Mammary epithelial cell (primary cell): Measurements from ENCODE around the gene PPFIBP1.

ENCODE experiments used
- CTCF ChIP-seq, 2 donors: IDR thresholded peaks in 1 of 2; conservative IDR thresholded peaks in 1 of 2; 2 replicates each; pipeline ENCODE4 v1.5.1; 2011 to 2012; ENCODE audit warnings: inconsistent platforms in 2 of 2, low read length in 2 of 2, mild to moderate bottlenecking in 2 of 2, control low read depth in 1 of 2, low read depth in 1 of 2; ENCODE audit not compliant: insufficient read depth in 1 of 2; ENCODE audit errors: extremely low read depth in 1 of 2
- EZH2 ChIP-seq: IDR thresholded peaks from 2 replicates; pipeline ENCODE4 v1.6.1; 2012; ENCODE audit warnings: low read length, inconsistent platforms, borderline replicate concordance

GRCh38 chr12:27620121-27620520 is 96.1 kb downstream of the PPFIBP1 start:
- TF ChIP-seq CTCF (conservative IDR thresholded peaks at IDR 0.05 in 1 of 2, IDR thresholded peaks at IDR 0.05 in 1 of 2; ENCODE audit: extremely low read depth in 1 of 2, insufficient read depth in 1 of 2, low read depth in 1 of 2, low read length in 2 of 2) (no peak), EZH2 (no peak)
